DOHH2 (cell line): Measurements from ENCODE around the gene POLR3C.

Experiments
- CTCF ChIP-seq: fragments of 200-600 bp; sonication (generic); IDR thresholded peaks from one replicate; pipeline ENCODE4 v1.5.1; 2014; ENCODE audit warnings: antibody characterized with exemption, mild to moderate bottlenecking, low read depth, low read length; ENCODE audit not compliant: poor library complexity, severe bottlenecking
- EZH2phosphoT487 ChIP-seq: fragments of 200-600 bp; sonication (generic); IDR thresholded peaks from 2 replicates; pipeline ENCODE4 v1.6.1; 2017; ENCODE audit warnings: borderline replicate concordance, mild to moderate bottlenecking, antibody characterized with exemption, low read length, moderate library complexity, mixed read lengths

- TF ChIP-seq CTCF (no peak), EZH2phosphoT487 (no peak)
Observed at GRCh38 chr1:145885738-145886287, 61.8 kb downstream of the POLR3C start, which contains the start of gene ANKRD35.
